Stimulated activated CD4-positive, alpha-beta T cell treated with anti-CD3 and anti-CD28 coated beads, Interleukin-1b, Interleukin-23, amount 100 ng/mL, for 48 hours (primary cell): ENCODE results near the gene XXYLT1.
A peak's percentile ranks its signal among the peaks of the same experiment; 100 is the strongest.

ENCODE experiments used
- DNase-seq: peaks from one replicate; pipeline ENCODE4 v3.0.0-alpha.2; 2020

XXYLT1 gene

DNA sequence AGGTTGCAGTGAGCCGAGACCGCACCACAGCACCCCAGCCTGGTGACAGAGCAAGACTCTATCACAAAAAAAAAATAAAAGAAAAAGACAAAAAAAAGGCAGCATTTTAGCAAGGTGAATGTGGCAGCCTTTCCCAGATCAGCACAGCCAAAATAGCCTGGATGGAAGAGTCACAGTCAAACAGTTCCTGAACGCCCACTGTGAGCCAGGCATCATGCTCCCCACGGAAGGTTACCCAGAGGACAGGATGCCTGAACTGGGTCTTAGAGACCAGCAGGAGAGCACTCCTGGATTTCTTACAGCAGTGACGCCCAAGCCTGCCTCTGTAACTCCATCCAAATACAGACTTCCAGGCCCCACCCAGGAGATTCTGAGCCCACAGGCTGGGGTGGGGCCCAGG is 4.5 kb downstream of the XXYLT1 start:
- DNase-seq: no peak

DNA sequence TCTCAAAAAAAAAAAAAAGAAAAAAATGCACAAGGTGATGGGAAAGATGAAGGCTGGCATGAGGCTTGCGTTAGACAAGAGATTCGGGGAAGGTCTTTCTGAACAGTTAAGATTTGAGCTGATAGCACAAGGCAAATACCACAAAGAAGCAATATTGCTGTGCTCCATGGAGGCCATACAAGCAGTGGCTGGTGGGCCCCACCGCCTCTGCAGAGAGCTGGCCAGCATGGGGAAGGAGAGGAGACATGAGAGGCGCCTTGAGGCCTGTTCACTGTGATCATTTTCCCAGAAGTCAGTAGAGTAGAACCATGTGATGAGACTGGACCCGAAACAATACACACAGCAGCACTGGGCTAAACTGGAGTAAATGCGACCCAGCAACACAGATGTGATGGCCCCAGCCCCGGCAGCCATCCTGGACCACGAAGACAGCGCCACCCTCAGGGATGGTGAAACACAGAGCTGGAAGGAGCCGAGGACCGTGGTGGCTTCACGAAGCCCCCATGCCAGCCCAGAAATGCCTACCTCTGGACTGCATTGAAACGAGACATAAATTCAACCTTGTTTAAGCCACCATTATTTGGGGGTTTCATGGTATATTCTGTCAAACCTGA is 5.5 kb downstream of the XXYLT1 start:
- no peak for DNase-seq

DNA sequence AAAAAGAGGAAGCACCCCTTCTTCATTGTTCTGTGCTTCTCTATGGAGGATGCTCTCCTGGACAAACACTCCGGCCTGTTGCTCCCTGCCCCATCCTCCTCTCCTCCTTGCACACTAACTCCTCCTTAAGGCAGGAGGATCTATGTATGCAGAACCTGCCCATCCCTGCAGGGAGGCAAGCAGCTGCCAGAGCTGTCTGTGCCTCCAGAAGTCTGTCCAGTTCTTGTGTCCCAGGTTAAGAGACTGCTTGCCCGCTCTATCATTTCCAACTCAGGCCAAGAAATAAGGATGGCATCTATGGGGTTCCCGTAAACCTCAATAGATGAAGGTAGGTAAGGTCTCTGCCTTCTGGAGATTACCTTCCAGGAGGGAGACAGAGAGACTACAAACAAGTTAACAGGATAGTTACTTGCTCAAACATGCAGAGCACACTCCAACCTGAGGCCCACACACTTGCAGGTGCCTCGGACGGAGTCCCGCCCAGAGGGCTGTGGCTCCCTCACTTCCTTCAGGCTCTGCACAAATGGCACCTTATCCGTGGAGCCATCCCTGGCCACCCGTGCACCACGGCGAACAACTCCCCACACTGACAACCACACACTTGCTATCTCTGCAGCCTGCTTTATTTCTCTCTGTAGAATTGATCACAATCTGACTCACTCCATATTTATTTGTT is 6.9 kb downstream of the XXYLT1 start:
- no peak for DNase-seq

DNA sequence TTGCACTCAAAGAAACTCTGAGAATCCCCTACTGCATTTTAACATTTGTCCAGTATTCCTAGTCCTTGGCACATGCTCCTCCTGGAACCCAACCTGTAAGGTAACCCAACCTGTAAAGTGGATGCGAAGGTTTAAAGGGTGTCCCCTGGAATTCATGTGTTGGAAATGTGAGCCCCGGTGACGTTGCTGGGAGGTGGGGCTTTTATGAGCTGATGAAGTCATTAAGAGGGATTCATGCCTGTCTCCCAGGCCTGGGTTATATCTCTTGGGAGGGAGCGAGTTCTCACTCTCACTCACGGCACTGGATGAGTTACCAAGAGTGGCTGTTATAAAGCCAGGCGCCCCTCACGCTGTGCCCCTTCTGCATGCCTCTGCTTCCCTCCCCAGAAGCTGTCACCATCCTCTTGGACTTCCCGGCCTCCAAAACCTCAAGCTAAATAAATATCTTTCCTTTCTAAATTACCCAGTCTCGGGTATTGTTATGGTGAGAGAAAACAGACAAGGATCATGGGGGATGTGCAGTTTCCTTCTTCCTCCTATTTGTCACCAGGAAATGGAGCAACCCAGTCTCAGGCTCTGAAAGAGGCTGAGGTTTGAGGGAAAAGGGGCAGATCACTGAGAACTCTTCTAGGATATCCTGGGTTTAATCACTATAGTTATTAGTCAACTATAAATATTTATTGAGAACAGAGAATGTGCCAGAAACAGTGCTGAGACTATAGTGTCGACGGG is 7.6 kb downstream of the XXYLT1 start:
- DNase-seq: no peak

DNA sequence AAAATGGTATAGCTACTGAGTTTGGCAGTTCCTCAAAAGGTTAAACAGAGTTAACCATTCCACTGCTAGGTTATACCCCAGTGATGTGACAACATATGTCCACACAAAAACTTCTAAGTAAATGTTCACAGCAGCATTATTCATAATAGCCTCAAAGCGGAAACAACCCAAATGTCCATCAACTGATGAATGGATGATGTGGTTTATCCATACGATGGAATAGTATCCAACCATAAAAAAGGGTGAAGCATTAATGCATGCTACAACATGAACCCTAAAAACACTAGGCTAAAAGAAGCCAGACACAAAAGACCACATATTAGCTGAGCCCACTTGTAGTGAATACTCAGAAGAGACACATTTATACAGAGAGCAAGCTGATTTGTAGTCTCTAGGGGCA is 9.0 kb downstream of the XXYLT1 start:
- DNase-seq: no peak

DNA sequence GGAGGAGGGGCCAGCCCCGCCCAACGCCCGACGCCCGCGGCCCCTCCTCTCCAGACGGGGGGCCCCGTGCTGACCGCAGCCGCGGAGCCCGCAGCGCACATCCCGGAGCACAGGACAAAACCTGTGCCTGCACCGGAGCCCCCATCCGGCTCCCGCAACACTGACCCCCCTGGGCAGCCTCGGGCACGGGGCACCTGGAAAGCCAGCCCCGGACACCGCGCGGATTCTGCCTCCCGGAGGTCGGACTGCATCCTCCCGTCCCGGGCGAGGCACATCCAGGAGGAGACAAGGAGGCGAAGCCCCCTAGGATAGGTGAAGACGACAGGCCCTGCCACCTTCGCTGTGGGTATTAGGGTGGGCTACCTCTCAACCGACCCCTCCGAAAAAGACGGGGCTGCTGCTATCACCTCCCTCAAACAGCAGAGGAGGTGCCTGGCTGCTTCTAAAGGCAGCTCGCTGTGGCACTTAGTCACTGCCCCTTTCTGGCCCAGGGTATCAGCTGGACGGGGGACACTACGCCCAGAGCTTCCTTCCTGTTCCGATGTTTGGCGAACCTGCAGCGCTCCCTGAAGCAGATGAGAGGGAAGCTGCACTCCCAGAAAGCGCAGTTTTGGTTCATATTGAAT is 10.6 kb downstream of the XXYLT1 start:
- DNase-seq: no peak

DNA sequence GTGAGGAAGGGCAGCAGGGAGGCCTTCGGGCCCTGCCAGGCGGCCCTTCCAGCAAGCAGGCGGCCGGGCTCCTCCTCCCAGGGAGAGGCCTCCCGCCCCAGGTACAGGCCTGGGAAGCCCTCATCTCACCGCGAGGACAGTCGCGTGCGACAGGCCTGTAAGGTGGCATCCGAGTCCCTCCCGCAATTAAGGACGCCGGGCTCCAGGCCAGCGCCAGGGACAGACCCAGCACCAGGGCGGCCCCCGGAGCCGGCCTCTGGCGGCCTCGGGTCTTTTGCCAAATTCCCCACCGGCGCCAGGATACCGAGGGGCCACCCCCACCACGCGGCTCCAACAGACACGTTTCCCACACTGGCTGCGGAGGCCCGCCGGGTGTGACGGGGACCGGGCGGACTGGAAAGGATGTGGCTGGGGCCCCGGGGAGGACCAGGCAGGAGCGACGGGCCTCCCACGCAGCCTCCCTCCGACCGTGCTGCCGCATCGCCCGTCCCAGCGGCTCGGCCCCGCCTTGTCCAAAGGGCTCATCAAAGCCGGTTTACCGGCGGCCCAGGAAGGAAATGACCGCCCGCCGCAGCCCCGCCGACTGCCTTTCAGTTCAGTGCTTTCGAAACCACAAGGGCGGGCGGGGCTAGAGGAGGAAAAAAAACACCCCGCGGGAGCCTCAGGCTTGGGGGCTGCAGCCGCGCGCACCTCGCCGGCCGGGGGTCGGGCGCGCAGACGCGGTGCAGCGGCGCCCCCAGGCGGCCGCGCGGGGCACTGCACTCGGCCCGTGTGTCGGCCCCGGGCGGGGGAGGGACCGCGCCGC is 11.3 kb downstream of the XXYLT1 start:
- DNase-seq: peak; percentile 84

DNA sequence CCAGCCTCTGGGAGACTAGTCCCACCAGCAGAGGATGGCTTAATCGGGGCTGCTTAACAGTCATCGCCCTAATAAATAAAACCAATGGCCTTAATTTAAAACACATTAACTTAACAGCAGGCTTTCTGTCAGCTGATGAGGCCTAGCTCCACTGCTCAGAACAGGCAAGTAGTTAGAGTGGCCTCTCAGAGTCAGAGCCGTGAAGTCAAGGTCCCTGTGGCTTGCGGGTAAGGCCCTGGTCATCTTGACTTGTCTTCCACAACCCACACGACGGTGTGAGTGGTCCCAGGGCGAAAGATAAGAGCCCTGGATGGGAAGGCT is 11.8 kb downstream of the XXYLT1 start:
- DNase-seq: no peak

DNA sequence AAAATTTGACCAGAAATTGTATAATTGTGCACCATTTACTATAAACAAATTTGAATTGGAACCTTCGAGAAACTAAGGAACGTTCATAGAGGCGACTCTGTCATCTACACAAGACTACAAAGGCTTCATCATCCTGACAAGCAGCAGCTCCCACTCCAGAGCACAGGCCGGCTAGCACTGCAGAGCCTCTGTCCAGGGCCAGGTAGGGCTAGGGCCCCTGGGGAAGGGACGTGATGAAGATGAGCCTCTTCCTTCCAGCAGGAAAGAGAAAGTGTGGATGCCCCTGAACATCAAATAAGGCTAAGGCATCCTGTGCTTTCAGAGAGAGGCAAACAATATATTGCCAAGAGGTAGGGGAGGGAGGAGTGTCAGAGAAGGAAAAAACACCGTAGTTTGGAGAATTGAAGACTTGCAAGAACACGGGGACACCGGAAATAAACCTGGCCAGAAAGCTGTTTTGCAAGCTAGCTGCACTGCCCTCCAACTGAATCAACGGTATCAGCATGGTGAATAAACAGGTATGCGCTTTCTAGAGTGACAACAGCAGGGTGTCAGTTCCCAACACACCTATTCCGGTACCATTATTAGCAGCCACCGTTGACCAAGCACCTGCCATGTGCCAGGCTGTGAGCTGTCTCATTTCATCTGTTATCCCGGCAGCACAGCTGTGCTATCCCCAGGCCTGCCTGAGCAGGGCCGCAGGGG is 12.4 kb downstream of the XXYLT1 start:
- no peak for DNase-seq

DNA sequence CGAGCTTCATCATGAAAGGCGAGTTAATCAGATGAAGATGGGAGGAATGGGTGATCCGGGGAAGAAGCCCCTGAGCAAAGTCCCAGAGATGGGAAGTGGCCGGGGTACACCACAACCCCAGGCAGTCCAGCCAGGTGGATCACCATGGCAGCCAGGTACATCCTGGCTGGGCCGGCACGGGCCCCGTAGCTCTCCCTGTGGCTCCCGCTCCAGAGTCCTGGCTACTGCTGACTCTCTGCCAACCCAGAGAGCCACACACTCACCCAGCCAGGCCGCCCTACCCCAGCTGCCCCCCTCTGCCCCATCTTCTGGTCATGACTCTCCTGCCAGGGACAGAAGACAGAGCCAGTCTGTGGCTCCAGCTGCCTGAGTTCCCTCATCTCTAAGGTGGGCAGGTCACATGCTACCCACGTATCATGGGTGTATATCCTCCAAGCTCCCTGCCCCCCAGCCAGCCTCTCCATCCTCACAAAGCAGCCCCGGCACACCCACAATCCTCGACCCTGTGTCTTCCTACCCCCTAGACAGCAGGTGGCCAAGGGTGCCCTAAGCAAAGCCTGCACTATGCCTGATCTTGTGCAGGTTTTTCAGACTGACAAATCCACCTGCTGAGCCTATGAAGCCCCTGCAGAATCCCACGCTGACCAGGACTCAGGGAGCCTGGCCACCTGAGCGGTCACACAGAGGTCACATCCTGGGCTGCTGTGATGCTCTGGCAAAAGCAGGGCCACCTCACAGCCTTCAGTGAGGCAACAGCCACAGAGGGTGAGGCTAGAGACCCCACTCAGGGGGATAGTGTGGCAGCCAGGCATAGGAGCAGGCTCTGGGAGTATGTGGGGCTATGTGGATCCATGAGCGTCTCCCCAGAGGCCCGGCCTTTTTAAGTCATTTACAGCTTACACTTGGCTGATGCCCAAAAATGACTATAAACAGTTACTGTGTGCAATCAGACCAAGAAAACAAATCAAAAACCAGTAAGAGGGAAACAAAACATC is 13.2 kb downstream of the XXYLT1 start:
- DNase-seq: no peak

DNA sequence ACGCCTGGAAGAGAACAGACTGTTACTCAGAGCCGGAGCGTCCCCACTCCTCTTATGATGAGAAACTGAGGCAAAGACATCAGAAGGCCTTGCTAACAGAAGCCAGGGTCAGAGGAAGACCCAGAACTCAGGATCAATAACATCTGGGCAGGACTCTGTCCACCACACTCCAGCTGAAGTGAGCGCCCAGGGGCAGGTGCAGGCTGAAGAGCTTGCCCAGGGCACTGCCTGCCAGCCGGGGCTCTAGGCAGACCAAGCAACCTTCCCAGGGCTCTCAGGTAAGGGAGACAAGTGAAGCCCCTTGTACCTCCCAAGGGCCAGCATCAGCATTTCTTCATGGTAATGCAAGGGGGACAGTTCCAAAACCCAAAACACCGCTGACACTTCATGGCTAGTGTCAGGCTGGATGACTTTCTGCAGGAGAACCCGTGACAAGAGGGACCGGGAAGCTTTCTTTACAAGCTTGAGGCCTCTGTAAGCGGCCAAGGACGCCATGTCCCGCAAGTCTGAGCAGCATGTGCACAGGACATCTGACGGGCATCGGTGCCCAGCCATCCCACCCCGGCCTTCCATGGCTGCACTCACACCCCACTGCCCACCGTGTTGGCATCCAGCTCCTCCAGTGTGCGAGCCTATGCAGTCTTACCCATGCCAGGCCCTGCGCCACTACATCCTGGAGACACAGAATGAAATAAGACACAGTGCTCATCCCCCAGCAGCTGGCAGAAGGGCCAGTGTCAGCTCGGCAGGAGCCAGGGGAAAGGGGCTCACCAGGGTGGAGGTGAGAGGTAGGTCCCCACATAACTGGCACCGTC is 14.1 kb downstream of the XXYLT1 start:
- no peak for DNase-seq

DNA sequence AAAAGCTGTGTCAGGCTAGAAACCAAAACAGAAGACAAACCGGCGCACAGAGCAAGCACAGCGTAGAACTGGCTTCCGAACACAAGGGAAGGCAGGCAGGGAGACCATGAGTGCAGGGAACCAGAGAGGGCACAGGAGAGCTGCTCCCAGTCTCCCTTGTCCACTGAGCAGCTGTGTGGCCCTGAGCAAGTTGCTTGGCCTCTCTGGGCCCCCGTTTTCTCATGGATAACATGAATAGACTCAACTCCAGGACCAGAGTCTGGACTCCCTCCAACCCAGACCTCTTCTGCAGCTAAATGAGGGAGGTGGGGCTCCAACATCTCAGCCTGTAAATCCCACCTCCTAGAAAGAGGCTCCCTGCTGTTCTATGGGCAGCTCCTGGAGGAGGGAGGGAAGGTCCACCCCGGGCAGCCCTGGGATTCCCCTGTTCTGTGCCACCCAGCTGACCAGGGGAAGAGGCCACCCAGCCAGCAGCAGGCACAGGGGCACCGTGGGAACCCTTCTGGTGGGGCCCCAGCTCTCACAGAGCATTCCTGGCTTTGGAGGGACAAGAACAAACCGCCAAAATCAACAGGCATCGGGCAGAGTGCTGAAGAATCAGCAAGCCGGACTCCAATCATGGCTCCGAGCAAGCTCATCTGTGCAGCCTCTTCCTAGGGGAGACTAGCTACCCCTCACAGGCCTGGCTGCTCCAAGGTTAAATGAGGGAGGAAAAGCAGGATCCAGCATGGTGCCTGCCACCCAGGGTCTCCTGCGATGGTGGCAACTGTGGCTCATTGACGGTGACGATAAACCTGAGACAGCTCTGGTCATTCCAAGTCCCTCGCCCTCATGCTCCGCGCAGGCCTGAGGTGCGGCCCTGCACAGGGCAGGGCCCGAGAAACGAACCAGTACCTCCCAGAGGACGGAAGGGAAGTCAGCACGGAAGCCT is 15.1 kb downstream of the XXYLT1 start:
- no peak for DNase-seq

DNA sequence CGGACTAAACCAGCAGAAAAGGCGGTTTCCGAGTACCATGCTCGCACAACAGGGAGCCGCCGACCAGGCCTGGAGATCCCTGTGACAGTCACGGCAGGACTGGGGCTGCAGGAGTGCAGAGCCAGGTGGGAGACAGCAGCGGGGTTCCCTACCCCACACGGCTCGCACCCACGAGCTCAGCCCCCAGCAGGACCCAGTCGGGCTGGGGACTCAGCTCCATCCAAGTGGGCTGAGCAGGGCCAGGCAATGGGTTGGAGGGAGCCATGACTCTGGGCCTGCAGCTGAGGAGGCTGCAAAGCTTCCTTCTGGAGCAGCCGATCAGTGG is 15.8 kb downstream of the XXYLT1 start:
- no peak for DNase-seq

DNA sequence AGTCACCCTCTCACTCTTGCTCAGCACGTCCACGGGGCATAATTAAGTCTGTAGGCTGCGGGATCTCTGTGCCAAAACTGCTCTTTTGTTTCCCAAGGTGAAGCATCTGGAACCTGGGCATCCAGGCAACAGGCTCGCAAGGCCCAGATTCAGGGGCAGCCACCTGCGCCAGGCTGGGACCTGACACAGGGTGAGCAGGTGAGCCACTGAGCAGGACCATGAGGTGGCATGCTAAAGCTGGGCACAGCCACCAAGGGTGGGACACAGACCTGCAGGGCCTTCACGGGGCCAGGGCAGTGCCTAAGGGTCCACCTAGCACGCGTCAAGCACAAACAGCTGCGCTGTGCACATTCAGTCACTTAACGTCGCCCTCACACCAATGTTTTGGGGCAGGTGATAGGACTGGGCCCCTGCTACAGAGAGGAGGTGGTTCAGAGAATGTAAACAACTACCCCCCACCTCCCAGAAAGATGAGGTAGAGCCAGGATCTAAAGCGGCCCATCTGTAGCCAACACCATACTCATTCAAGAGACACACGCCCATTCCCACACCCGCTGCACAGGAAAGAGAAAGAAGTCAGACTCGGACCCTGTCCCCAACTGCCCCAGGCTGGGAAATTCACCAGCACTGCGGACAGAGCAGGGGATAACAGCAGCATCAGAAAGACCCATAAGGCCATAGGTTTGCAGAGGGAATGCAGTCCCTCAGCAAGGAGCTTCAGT is 16.3 kb downstream of the XXYLT1 start:
- no peak for DNase-seq

DNA sequence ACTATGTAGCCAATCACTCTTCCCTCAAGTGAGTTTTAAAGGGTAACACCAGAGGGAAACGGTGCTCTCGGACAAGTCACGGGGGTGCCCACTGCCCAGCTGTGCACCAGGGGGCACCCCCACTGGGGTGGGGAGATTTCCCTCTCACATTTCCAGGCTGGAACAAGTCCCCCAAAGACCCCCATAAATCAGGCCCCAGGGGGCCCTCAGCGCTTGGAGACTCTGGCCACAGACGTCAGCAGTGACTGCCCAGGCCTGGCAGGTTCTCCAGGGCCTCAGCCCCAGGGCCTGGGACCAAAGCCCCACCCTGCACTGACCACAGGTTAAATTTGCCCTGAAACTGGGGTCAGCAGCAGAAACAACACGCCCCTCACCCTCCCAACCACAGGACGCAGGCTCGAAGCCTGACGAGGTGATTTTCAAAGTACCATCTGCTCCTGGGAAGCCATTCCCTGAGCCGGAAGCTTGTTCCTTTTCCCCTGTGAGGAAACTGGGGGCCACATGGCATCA is 17.0 kb downstream of the XXYLT1 start:
- no peak for DNase-seq

DNA sequence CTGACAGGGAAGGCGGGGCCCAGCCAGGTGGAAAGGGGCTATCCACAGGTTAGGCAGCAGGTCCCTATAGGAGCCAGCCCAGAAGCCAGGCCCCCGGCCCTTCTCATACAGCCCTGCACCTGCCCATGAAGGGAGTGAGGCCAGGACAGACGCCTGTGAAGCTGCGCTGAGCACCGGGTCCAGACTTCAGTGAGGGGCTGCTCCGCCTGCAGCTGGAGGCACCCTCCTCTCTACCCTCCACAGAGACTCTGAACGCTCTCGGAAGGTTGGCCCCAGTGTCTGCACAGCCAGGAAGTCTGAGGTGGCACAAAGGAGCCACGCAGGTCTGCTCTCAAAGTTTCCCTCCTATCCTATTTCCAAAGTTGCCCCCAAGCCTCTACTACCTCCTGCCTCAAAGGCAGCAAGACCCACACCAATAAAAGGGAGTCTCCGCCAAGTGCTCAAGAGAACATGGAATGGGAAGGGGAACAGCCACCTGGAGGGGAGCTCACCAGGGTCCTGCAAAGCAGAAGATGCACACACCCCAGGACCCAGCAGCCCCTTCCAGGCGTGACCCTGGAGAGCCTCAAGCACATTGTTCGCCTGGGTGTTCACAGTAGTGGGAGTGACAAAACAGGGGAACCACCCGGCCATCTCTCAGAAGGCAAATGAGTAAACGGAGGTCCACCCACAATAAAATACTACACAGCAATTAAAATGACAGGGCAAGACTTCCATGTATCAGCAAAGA is 19.5 kb downstream of the XXYLT1 start:
- peak; percentile 50 for DNase-seq

DNA sequence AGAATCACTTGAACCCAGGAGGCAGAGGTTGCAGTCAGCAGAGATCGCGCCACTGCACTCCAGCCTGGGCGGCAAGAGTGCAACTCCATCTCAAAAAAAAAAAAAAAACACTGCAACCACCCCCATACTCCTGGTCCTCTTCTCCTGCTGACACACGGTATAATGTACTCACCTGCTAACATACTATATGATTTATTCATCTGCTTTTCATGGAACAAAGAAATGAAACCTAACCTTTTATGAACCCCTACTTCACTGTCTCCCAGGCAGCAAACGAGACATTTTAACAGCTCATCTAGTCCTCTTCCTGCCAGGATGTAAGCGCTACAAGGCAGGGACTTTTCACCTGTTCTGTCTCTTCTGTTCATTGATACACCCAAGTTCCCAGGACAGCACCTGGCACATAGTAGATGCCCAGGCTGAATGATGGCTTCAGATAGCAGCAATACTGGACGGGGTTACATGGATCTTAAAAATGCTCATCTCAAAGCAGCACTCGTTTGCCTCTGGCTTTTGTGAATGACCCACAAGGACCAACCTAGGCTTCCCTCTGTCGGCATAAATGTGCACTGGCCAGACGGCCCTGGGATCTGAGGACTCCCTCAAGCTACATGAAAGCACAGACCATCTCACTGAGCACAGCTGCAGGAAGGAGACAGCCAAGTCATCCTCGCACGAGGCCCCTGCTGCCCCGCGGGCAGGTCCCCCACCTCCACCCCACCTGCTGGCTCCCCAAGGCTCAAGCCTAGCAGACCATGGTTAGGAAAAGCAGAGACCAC is 20.3 kb downstream of the XXYLT1 start:
- DNase-seq: no peak
